Measurements from ENCODE around the gene IGSF9. TPM values are rescaled to one million over a fixed set of nuclear protein-coding genes. Genes with fewer than 3 reads are reported as not detected.
A peak's percentile ranks its signal among the peaks of the same experiment; 100 is the strongest.

The IGSF9 gene
- total RNA-seq, 5 donors from 2014 or later (not counting 1 experiment from before 2014, with no cell fraction given), result 0.06 to 0.16 (median 0.12) TPM; not detected in 2

GRCh38 chr1:159929155-159930051 is 16.0 kb downstream of the IGSF9 start:
- CTCF ChIA-PET, result interaction anchor here in 1 of 2 donors (1.1 kb wide), 1 partner anchor 78 kb away, joined by 4 read pairs; no protein-coding TSS in a partner anchor
- Histone ChIP-seq H3K27ac (ENCODE audit: low read length) (no peak overlapping the region), H3K36me3 (ENCODE audit: control insufficient read depth in 2 of 2, extremely low read depth in 1 of 2, insufficient read depth in 1 of 2, low read length in 1 of 2) (no peaks in the 10 kb centered on the region), H3K4me1 (ENCODE audit: control insufficient read depth in 1 of 2, extremely low read depth in 1 of 2, insufficient read depth in 2 of 2, low read length in 2 of 2) (peaks cover 4 to 10% of the 10 kb centered on the region in 2 experiments), H3K4me3 (ENCODE audit: control insufficient read depth in 1 of 2, extremely low read depth in 1 of 2, low read length in 1 of 2) (no peak overlapping the region), H3K9me3 (no peaks in the 10 kb centered on the region), H3K27me3 (replicated peaks in 1 of 2; ENCODE audit: control insufficient read depth in 2 of 2, extremely low read depth in 1 of 2, insufficient read depth in 2 of 2, low read length in 1 of 2) (peaks cover 0 to 8% of the 10 kb centered on the region in 2 experiments)
- ATAC-seq (replicated peaks in 1 of 4) (no peak), DNase-seq (no peak)
- POLR2A ChIA-PET, result no interaction called here
- Mint-ChIP-seq H3K36me3 (no peaks in the 10 kb centered on the region), H3K4me3 (no peak overlapping the region), H3K27ac (no peak overlapping the region), H3K9me3 (no peaks in the 10 kb centered on the region), H3K4me1 (peaks cover 12 to 21% (median 17%) of the 10 kb centered on the region in 3 donors), H3K27me3 (no peaks in the 10 kb centered on the region)
- 92% methylated on average over 34 of the region's 48 CpGs for WGBS (ENCODE audit: insufficient coverage)

- CTCF ChIA-PET, result interaction anchor here in 1 of 2 donors (0.5 kb wide), 1 partner anchor 38 kb away, joined by 8 read pairs; no protein-coding TSS in a partner anchor
These were observed 16.8 kb downstream of the IGSF9 start for GRCh38 chr1:159928491-159929050.

GRCh38 chr1:159927849-159928431 is 17.5 kb downstream of the IGSF9 start:
- ATAC-seq (replicated peaks in 1 of 4) (no peak), DNase-seq (no peak)
- Mint-ChIP-seq H3K9me3 (no peaks in the 10 kb centered on the region), H3K27ac (no peak overlapping the region), H3K4me3 (no peak overlapping the region), H3K27me3 (no peaks in the 10 kb centered on the region), H3K4me1 (peaks cover 18 to 32% (median 23%) of the 10 kb centered on the region in 3 donors), H3K36me3 (peaks cover 5% of the 10 kb centered on the region)
- Histone ChIP-seq H3K36me3 (ENCODE audit: control insufficient read depth in 2 of 2, extremely low read depth in 1 of 2, insufficient read depth in 1 of 2, low read length in 1 of 2) (no peaks in the 10 kb centered on the region), H3K4me1 (ENCODE audit: control insufficient read depth in 1 of 2, extremely low read depth in 1 of 2, insufficient read depth in 2 of 2, low read length in 2 of 2) (peaks cover 5 to 25% of the 10 kb centered on the region in 2 experiments), H3K9me3 (no peaks in the 10 kb centered on the region), H3K27me3 (replicated peaks in 1 of 2; ENCODE audit: control insufficient read depth in 2 of 2, extremely low read depth in 1 of 2, insufficient read depth in 2 of 2, low read length in 1 of 2) (peaks cover 0 to 4% of the 10 kb centered on the region in 2 experiments), H3K27ac (ENCODE audit: low read length) (no peak overlapping the region), H3K4me3 (ENCODE audit: control insufficient read depth in 1 of 2, extremely low read depth in 1 of 2, low read length in 1 of 2) (no peak overlapping the region)
- ChIA-PET CTCF (interaction anchor here in 1 of 2 donors (0.5 kb wide), 1 partner anchor 38 kb away, joined by 8 read pairs; no protein-coding TSS in a partner anchor), POLR2A (no interaction called here)
- 75% methylated on average over 12 of the region's 13 CpGs for WGBS (ENCODE audit: insufficient coverage)

More at GRCh38 chr1:159928491-159929050, 16.8 kb downstream of the IGSF9 start:
- H3K9me3 ChIP-seq, result no peaks in the 10 kb centered on the region
- H3K4me3 ChIP-seq (ENCODE audit: control insufficient read depth in 1 of 2, extremely low read depth in 1 of 2, low read length in 1 of 2), result no peak overlapping the region
- H3K9me3 Mint-ChIP-seq, result no peaks in the 10 kb centered on the region
- no peaks in the 10 kb centered on the region for H3K36me3 ChIP-seq (ENCODE audit: control insufficient read depth in 2 of 2, extremely low read depth in 1 of 2, insufficient read depth in 1 of 2, low read length in 1 of 2)
- H3K27ac Mint-ChIP-seq, result no peak overlapping the region
- H3K4me1 Mint-ChIP-seq, result peaks cover 12 to 26% (median 17%) of the 10 kb centered on the region in 3 donors
- DNase-seq (no peak), ATAC-seq (replicated peaks in 1 of 4) (no peak)
- 89% methylated on average over 15 of the region's 18 CpGs for WGBS (ENCODE audit: insufficient coverage)
- no peak overlapping the region for H3K4me3 Mint-ChIP-seq
- POLR2A ChIA-PET, result no interaction called here
- H3K27ac ChIP-seq (ENCODE audit: low read length), result no peak overlapping the region
- peaks cover 0 to 4% of the 10 kb centered on the region in 2 experiments for H3K27me3 ChIP-seq (replicated peaks in 1 of 2; ENCODE audit: control insufficient read depth in 2 of 2, extremely low read depth in 1 of 2, insufficient read depth in 2 of 2, low read length in 1 of 2)
- peaks cover 3% of the 10 kb centered on the region for H3K36me3 Mint-ChIP-seq
- peaks cover 4 to 18% of the 10 kb centered on the region in 2 experiments for H3K4me1 ChIP-seq (ENCODE audit: control insufficient read depth in 1 of 2, extremely low read depth in 1 of 2, insufficient read depth in 2 of 2, low read length in 2 of 2)
- no peaks in the 10 kb centered on the region for H3K27me3 Mint-ChIP-seq

- no peak overlapping the region for H3K4me3 ChIP-seq (ENCODE audit: control insufficient read depth in 1 of 2, extremely low read depth in 1 of 2, low read length in 1 of 2)
- H3K27ac Mint-ChIP-seq, result no peak overlapping the region
- no peak overlapping the region for H3K27ac ChIP-seq (ENCODE audit: low read length)
- H3K36me3 Mint-ChIP-seq, result peaks cover 5% of the 10 kb centered on the region
- ChIA-PET CTCF (interaction anchor here in 1 of 2 donors (1.1 kb wide), 1 partner anchor 80 kb away, joined by 3 read pairs; no protein-coding TSS in a partner anchor), POLR2A (no interaction called here)
- WGBS (ENCODE audit: insufficient coverage), result 90% methylated on average over 11 of the region's 16 CpGs
- peaks cover 24 to 38% (median 30%) of the 10 kb centered on the region in 3 donors for H3K4me1 Mint-ChIP-seq
- DNase-seq (no peak), ATAC-seq (replicated peaks in 1 of 4) (no peak)
- peaks cover 11 to 31% of the 10 kb centered on the region in 2 experiments for H3K4me1 ChIP-seq (ENCODE audit: control insufficient read depth in 1 of 2, extremely low read depth in 1 of 2, insufficient read depth in 2 of 2, low read length in 2 of 2)
- H3K9me3 Mint-ChIP-seq, result no peaks in the 10 kb centered on the region
- no peaks in the 10 kb centered on the region for H3K36me3 ChIP-seq (ENCODE audit: control insufficient read depth in 2 of 2, extremely low read depth in 1 of 2, insufficient read depth in 1 of 2, low read length in 1 of 2)
- no peaks in the 10 kb centered on the region for H3K27me3 Mint-ChIP-seq
- peaks cover 0 to 4% of the 10 kb centered on the region in 2 experiments for H3K27me3 ChIP-seq (replicated peaks in 1 of 2; ENCODE audit: control insufficient read depth in 2 of 2, extremely low read depth in 1 of 2, insufficient read depth in 2 of 2, low read length in 1 of 2)
- no peak overlapping the region for H3K4me3 Mint-ChIP-seq
- H3K9me3 ChIP-seq, result no peaks in the 10 kb centered on the region
These were observed 18.1 kb downstream of the IGSF9 start for GRCh38 chr1:159927211-159927848.

GRCh38 chr1:159925719-159926078 is 19.7 kb downstream of the IGSF9 start:
- H3K9me3 Mint-ChIP-seq, result no peaks in the 10 kb centered on the region
- peak overlapping the region; percentile 97 to 98 for H3K27ac Mint-ChIP-seq
- Histone ChIP-seq H3K27ac (ENCODE audit: low read length) (peak overlapping the region; percentile 99), H3K4me3 (ENCODE audit: control insufficient read depth in 1 of 2, extremely low read depth in 1 of 2, low read length in 1 of 2) (peak overlapping the region; percentile 71 to 91), H3K36me3 (ENCODE audit: control insufficient read depth in 2 of 2, extremely low read depth in 1 of 2, insufficient read depth in 1 of 2, low read length in 1 of 2) (peaks cover 0 to 10% of the 10 kb centered on the region in 2 donors), H3K9me3 (no peaks in the 10 kb centered on the region), H3K4me1 (ENCODE audit: control insufficient read depth in 1 of 2, extremely low read depth in 1 of 2, insufficient read depth in 2 of 2, low read length in 2 of 2) (peaks cover 21 to 47% of the 10 kb centered on the region in 2 experiments), H3K27me3 (replicated peaks in 1 of 2; ENCODE audit: control insufficient read depth in 2 of 2, extremely low read depth in 1 of 2, insufficient read depth in 2 of 2, low read length in 1 of 2) (no peaks in the 10 kb centered on the region)
- H3K27me3 Mint-ChIP-seq, result no peaks in the 10 kb centered on the region
- 16% methylated on average over 5 of the region's 7 CpGs for WGBS (ENCODE audit: insufficient coverage)
- H3K4me3 Mint-ChIP-seq, result peak overlapping the region; percentile 89 to 96 (median 91)
- ATAC-seq (replicated peaks in 1 of 4), result peak; percentile 2 to 21 (median 10)
- H3K4me1 Mint-ChIP-seq, result peaks cover 41 to 55% (median 46%) of the 10 kb centered on the region in 3 donors
- ChIA-PET CTCF (interaction anchor here (0.6 to 1.3 kb wide), 3 partner anchors 33 to 398 kb away, joined by 3 to 6 read pairs (median 5); partner anchors contain the start of gene DUSP23 (in 1 of the 2)), POLR2A (interaction anchor here (1.1 to 3.2 kb wide), 6 partner anchors 9 to 337 kb away, joined by 3 to 16 read pairs (median 6); partner anchors contain the start of gene DCAF8 (in 1 of the 2))
- DNase-seq, result peak in 4 of 35 experiments; percentile 23 to 41 (median 26)
- H3K36me3 Mint-ChIP-seq, result peaks cover 17% of the 10 kb centered on the region
